ENCODE measurements around the gene ADAMTS17. TPM values are rescaled to one million over a fixed set of nuclear protein-coding genes. Genes with fewer than 3 reads are reported as not detected.

Gene ADAMTS17
- total RNA-seq, 1 experiment from 2014 or later: 7.7 TPM

GRCh38 chr15:100332721-100333120 is 9.1 kb downstream of the ADAMTS17 start:
- H3K4me1 Mint-ChIP-seq (ENCODE audit: insufficient read depth, unreplicated experiment): no peaks in the 10 kb centered on the region
- ChIA-PET CTCF (interaction anchor here (1.0 kb wide), 1 partner anchor 8 kb away, joined by 3 read pairs; no protein-coding TSS in a partner anchor), POLR2A (no interaction called here)
- no peak overlapping the region for H3K27ac Mint-ChIP-seq (ENCODE audit: low read depth, unreplicated experiment)
- no peaks in the 10 kb centered on the region for H3K27me3 Mint-ChIP-seq (ENCODE audit: insufficient read depth, unreplicated experiment)
- TF ChIP-seq, protein P1, sequence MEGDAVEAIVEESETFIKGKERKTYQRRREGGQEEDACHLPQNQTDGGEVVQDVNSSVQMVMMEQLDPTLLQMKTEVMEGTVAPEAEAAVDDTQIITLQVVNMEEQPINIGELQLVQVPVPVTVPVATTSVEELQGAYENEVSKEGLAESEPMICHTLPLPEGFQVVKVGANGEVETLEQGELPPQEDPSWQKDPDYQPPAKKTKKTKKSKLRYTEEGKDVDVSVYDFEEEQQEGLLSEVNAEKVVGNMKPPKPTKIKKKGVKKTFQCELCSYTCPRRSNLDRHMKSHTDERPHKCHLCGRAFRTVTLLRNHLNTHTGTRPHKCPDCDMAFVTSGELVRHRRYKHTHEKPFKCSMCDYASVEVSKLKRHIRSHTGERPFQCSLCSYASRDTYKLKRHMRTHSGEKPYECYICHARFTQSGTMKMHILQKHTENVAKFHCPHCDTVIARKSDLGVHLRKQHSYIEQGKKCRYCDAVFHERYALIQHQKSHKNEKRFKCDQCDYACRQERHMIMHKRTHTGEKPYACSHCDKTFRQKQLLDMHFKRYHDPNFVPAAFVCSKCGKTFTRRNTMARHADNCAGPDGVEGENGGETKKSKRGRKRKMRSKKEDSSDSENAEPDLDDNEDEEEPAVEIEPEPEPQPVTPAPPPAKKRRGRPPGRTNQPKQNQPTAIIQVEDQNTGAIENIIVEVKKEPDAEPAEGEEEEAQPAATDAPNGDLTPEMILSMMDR (IDR thresholded peaks at IDR 0.05; ENCODE audit: unreplicated experiment): no peak
- H3K9me3 Mint-ChIP-seq (ENCODE audit: unreplicated experiment): no peaks in the 10 kb centered on the region
- no peak for DNase-seq (ENCODE audit: unreplicated experiment)
- intact Hi-C loops (cut with micrococcal nuclease): no loop called here
- no peaks in the 10 kb centered on the region for H3K36me3 Mint-ChIP-seq (ENCODE audit: insufficient read depth, unreplicated experiment)
- H3K4me3 Mint-ChIP-seq (ENCODE audit: unreplicated experiment): no peak overlapping the region
- BruUV-seq (replicated peaks): no TSS peak

DNA sequence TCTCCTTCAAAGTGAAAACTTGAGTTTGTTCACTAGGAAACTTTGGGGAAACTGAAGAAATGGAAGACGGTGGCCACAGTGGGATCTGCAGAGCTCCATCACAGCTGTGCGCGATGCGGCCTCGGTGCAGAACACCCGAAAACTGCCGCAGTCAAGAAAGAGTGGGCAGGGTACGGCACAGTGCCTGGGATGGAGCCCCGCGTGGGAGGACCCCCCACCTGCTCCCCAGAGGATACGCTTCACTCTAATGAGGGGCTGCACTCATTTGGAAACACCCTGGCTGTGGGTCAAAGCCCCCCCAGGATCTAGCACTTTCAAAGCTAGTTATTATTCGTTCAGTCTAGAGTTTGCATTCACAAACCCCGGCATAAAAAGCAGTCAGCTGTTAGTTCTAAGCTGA is 9.5 kb downstream of the ADAMTS17 start:
- POLR2A ChIA-PET: no interaction called here
- CTCF ChIA-PET: no interaction called here
- no peaks in the 10 kb centered on the region for H3K4me1 Mint-ChIP-seq (ENCODE audit: insufficient read depth, unreplicated experiment)
- H3K36me3 Mint-ChIP-seq (ENCODE audit: insufficient read depth, unreplicated experiment): no peaks in the 10 kb centered on the region
- no peaks in the 10 kb centered on the region for H3K9me3 Mint-ChIP-seq (ENCODE audit: unreplicated experiment)
- no peak overlapping the region for H3K4me3 Mint-ChIP-seq (ENCODE audit: unreplicated experiment)
- no peaks in the 10 kb centered on the region for H3K27me3 Mint-ChIP-seq (ENCODE audit: insufficient read depth, unreplicated experiment)
- BruUV-seq (replicated peaks): no TSS peak
- TF ChIP-seq, protein P1 (IDR thresholded peaks at IDR 0.05; ENCODE audit: unreplicated experiment): no peak
- H3K27ac Mint-ChIP-seq (ENCODE audit: low read depth, unreplicated experiment): no peak overlapping the region
- intact Hi-C loops (cut with micrococcal nuclease): no loop called here
- DNase-seq (ENCODE audit: unreplicated experiment): no peak

DNA sequence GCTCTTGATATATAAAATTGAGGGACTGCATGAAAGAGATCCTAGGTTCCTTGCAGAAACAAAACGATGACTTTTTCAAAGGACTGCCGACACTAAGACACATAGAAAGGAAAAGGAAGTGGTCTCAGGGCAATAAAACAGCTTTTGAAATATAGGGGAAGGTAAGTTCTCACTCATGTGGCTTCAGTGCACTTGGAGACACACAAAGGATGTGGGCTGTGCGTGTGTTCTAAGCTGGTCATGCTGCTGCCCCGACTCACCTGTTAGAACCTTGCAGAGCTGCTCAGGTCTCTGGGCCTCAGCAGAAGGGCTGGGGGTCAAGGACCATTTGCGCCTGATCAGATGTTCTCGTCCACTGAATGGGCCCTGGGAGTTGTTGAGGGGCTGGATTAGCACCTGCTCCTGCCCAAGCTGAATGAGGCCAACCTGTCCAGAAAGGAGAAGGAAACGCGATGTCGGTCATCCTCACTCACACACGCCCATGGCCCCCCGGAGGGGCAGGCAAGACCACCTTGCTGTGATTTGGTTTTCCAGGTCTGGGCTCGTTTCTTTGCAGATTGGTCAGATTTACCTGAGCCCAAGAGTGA is 11.1 kb downstream of the ADAMTS17 start:
- no peaks in the 10 kb centered on the region for H3K4me1 Mint-ChIP-seq (ENCODE audit: insufficient read depth, unreplicated experiment)
- H3K9me3 Mint-ChIP-seq (ENCODE audit: unreplicated experiment): no peaks in the 10 kb centered on the region
- BruUV-seq (replicated peaks): no TSS peak
- intact Hi-C loops (cut with micrococcal nuclease): no loop called here
- TF ChIP-seq, protein P1 (IDR thresholded peaks at IDR 0.05; ENCODE audit: unreplicated experiment): no peak
- no peaks in the 10 kb centered on the region for H3K27me3 Mint-ChIP-seq (ENCODE audit: insufficient read depth, unreplicated experiment)
- H3K36me3 Mint-ChIP-seq (ENCODE audit: insufficient read depth, unreplicated experiment): no peaks in the 10 kb centered on the region
- H3K27ac Mint-ChIP-seq (ENCODE audit: low read depth, unreplicated experiment): no peak overlapping the region
- ChIA-PET CTCF (interaction anchor here (0.6 to 1.7 kb wide), 6 partner anchors 8 to 402 kb away, joined by 3 to 6 read pairs (median 4); partner anchors contain the start of gene ADAMTS17), POLR2A (interaction anchor here (0.5 kb wide), 1 partner anchor 142 kb away, joined by 3 read pairs; no protein-coding TSS in a partner anchor)
- no peak overlapping the region for H3K4me3 Mint-ChIP-seq (ENCODE audit: unreplicated experiment)
- DNase-seq (ENCODE audit: unreplicated experiment): no peak

GRCh38 chr15:100330221-100330620 is 11.6 kb downstream of the ADAMTS17 start:
- TF ChIP-seq, protein P1 (IDR thresholded peaks at IDR 0.05; ENCODE audit: unreplicated experiment): no peak
- no TSS peak for BruUV-seq (replicated peaks)
- H3K4me3 Mint-ChIP-seq (ENCODE audit: unreplicated experiment): no peak overlapping the region
- H3K9me3 Mint-ChIP-seq (ENCODE audit: unreplicated experiment): no peaks in the 10 kb centered on the region
- H3K36me3 Mint-ChIP-seq (ENCODE audit: insufficient read depth, unreplicated experiment): no peaks in the 10 kb centered on the region
- H3K27ac Mint-ChIP-seq (ENCODE audit: low read depth, unreplicated experiment): no peak overlapping the region
- H3K27me3 Mint-ChIP-seq (ENCODE audit: insufficient read depth, unreplicated experiment): no peaks in the 10 kb centered on the region
- intact Hi-C loops (cut with micrococcal nuclease): no loop called here
- CTCF ChIA-PET: interaction anchor here (0.8 to 1.7 kb wide), 5 partner anchors 9 to 402 kb away, joined by 3 to 6 read pairs (median 5); partner anchors contain the start of gene ADAMTS17
- POLR2A ChIA-PET: no interaction called here
- no peak for DNase-seq (ENCODE audit: unreplicated experiment)
- H3K4me1 Mint-ChIP-seq (ENCODE audit: insufficient read depth, unreplicated experiment): no peaks in the 10 kb centered on the region

All from MCF 10A (cell line).